ENCODE results near the gene KDM2A. TPM values are rescaled to one million over a fixed set of nuclear protein-coding genes. Genes with fewer than 3 reads are reported as not detected.

The KDM2A gene
- total and polyA plus RNA-seq, 2 donors (not counting 3 experiments of a cell fraction or from before 2014, with no cell fraction given) = 72.2 to 79.5 TPM

GRCh38 chr11:67083786-67084366, 35.2 kb upstream of the KDM2A start:
- H3K9me1 ChIP-seq (replicated peaks; ENCODE audit: control insufficient read depth, extremely low read depth, insufficient read depth, low read length) = no peaks in the 10 kb centered on the region
- no peak overlapping the region for H3K27ac ChIP-seq (ENCODE audit: insufficient read depth, low read depth, low read length)
- no peaks in the 10 kb centered on the region for H4K20me1 ChIP-seq (replicated peaks; ENCODE audit: control insufficient read depth, extremely low read depth, insufficient read depth, low read length)
- H3K4me3 ChIP-seq (replicated peaks in 1 of 3; ENCODE audit: insufficient read depth in 1 of 3, low read depth in 1 of 3, low read length in 3 of 3) = no peak overlapping the region
- no TSS peak for BruUV-seq (replicated peaks)
- no peak overlapping the region for H2AFZ ChIP-seq (ENCODE audit: low read depth, low read length)
- H3K4me1 ChIP-seq (ENCODE audit: control insufficient read depth, extremely low read depth, insufficient read depth, low read length) = no peaks in the 10 kb centered on the region
- intact Hi-C loops (cut with micrococcal nuclease) (no loop called here), dilution Hi-C loops (cut with MboI; ENCODE audit: extremely low pct_ligation_motif_present, low sequenced_read_pairs) (no loop called here)
- H3K27me3 ChIP-seq (ENCODE audit: control insufficient read depth in 2 of 2, insufficient read depth in 2 of 2, low read length in 2 of 2) = no peaks in the 10 kb centered on the region
- DNase-seq (ENCODE audit: low read depth, low spot score) (no peak), FAIRE-seq (no peak)
- no peak overlapping the region for H3K9ac ChIP-seq (replicated peaks; ENCODE audit: extremely low read depth, insufficient read depth, low read length)
- no peak overlapping the region for H3K4me2 ChIP-seq (ENCODE audit: insufficient read depth, low read length)
- ChIA-PET CTCF (interaction anchor here (0.6 to 4.7 kb wide), 7 partner anchors 10 to 298 kb away, joined by 3 to 31 read pairs (median 4); partner anchors contain the start of gene KDM2A), POLR2A (no interaction called here)
- no peaks in the 10 kb centered on the region for H3K9me3 ChIP-seq (replicated peaks; ENCODE audit: control insufficient read depth, insufficient read depth, low read length)
- TF ChIP-seq MYC (IDR thresholded peaks at IDR 0.05; ENCODE audit: low read depth, low read length) (no peak), POLR2AphosphoS5 (IDR thresholded peaks at IDR 0.05; ENCODE audit: insufficient read depth, low read depth, low read length) (no peak), POLR2A (IDR thresholded peaks at IDR 0.05; ENCODE audit: low read depth, low read length) (no peak), FOS (IDR thresholded peaks at IDR 0.05; ENCODE audit: borderline replicate concordance, insufficient read depth, low read length) (no peak), GATA2 (IDR thresholded peaks at IDR 0.05; ENCODE audit: insufficient read depth, insufficient read length, low read depth, low read length) (no peak), EZH2 (IDR thresholded peaks at IDR 0.05; ENCODE audit: borderline replicate concordance, low read depth, low read length, severe bottlenecking) (no peak)
- no peaks in the 10 kb centered on the region for H3K79me2 ChIP-seq (ENCODE audit: control insufficient read depth, insufficient read depth, low read length)
- H3K36me3 ChIP-seq (ENCODE audit: control insufficient read depth in 2 of 2, extremely low read depth in 1 of 2, insufficient read depth in 2 of 2, low read length in 2 of 2) = no peaks in the 10 kb centered on the region

DNA sequence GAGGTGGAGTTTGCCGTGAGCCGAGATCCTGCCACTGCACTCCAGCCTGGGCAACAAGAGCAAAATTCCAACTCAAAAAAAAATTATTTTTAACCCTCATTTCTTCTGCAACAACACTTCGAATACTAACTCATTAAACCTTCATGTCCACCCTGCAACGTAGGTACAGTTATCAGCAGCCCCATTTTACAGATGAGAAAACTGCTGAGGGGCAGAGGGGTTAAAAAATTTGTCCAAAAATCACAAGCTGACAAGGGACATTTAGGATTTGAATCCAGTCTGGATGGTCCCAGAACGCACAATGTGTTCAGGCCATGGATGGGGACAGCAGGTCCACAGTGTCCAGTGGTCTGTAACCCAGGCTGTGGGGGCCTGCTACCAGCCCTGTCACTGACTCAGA, 33.4 kb upstream of the KDM2A start:
- no peak overlapping the region for H3K4me3 ChIP-seq (replicated peaks in 1 of 3; ENCODE audit: insufficient read depth in 1 of 3, low read depth in 1 of 3, low read length in 3 of 3)
- TF ChIP-seq GATA2 (IDR thresholded peaks at IDR 0.05; ENCODE audit: insufficient read depth, insufficient read length, low read depth, low read length) (no peak), POLR2AphosphoS5 (IDR thresholded peaks at IDR 0.05; ENCODE audit: insufficient read depth, low read depth, low read length) (no peak)
- ChIA-PET CTCF (interaction anchor here (1.2 to 1.5 kb wide), 2 partner anchors 12 to 237 kb away, joined by 3 read pairs; no protein-coding TSS in a partner anchor), POLR2A (no interaction called here)
- no peaks in the 10 kb centered on the region for H3K9me1 ChIP-seq (replicated peaks; ENCODE audit: control insufficient read depth, extremely low read depth, insufficient read depth, low read length)
- H3K4me2 ChIP-seq (ENCODE audit: insufficient read depth, low read length) = no peak overlapping the region
- no peaks in the 10 kb centered on the region for H3K9me3 ChIP-seq (replicated peaks; ENCODE audit: control insufficient read depth, insufficient read depth, low read length)
- H3K79me2 ChIP-seq (ENCODE audit: control insufficient read depth, insufficient read depth, low read length) = no peaks in the 10 kb centered on the region
- dilution Hi-C loops (cut with MboI; ENCODE audit: extremely low pct_ligation_motif_present, low sequenced_read_pairs) = no loop called here
- H4K20me1 ChIP-seq (replicated peaks; ENCODE audit: control insufficient read depth, extremely low read depth, insufficient read depth, low read length) = no peaks in the 10 kb centered on the region
- H3K36me3 ChIP-seq (ENCODE audit: control insufficient read depth in 2 of 2, extremely low read depth in 1 of 2, insufficient read depth in 2 of 2, low read length in 2 of 2) = no peaks in the 10 kb centered on the region
- DNase-seq (ENCODE audit: low read depth, low spot score) = no peak
- H3K27me3 ChIP-seq (ENCODE audit: control insufficient read depth in 2 of 2, insufficient read depth in 2 of 2, low read length in 2 of 2) = no peaks in the 10 kb centered on the region
- no peak for FAIRE-seq
- intact Hi-C loops (cut with micrococcal nuclease) = no loop called here
- no peak overlapping the region for H3K27ac ChIP-seq (ENCODE audit: insufficient read depth, low read depth, low read length)
- H3K9ac ChIP-seq (replicated peaks; ENCODE audit: extremely low read depth, insufficient read depth, low read length) = no peak overlapping the region
- H3K4me1 ChIP-seq (ENCODE audit: control insufficient read depth, extremely low read depth, insufficient read depth, low read length) = no peaks in the 10 kb centered on the region
- H2AFZ ChIP-seq (ENCODE audit: low read depth, low read length) = no peak overlapping the region
- BruUV-seq (replicated peaks) = no TSS peak
